RWPE2 (cell line): ENCODE results near the gene FER1L5.
A peak's percentile ranks its signal among the peaks of the same experiment; 100 is the strongest.

Experiments used
- ATAC-seq: fragments of 200-7000 bp; cut with Tn5 transposase; 3 replicates; pipeline ENCODE4 v1.9.1; 2021; ENCODE audit warnings: low read depth
- DNase-seq: peaks from one replicate; pipeline ENCODE4 v3.0.0-alpha.2; 2020; ENCODE audit warnings: low spot score
- H3K27ac ChIP-seq: fragments of 450-650 bp; 2 replicates; pipeline ENCODE4 v1.5.1; 2017; ENCODE audit warnings: mild to moderate bottlenecking; ENCODE audit not compliant: poor library complexity, severe bottlenecking
- H3K27me3 ChIP-seq: fragments of 250-450 bp; sonication (Bioruptor Pico); 2 replicates; pipeline ENCODE4 v1.5.1; 2021; ENCODE audit warnings: mild to moderate bottlenecking, moderate library complexity; ENCODE audit not compliant: insufficient read depth, poor library complexity, severe bottlenecking
- H3K36me3 ChIP-seq: fragments of 250-450 bp; sonication (Bioruptor Pico); 2 replicates; pipeline ENCODE4 v1.5.1; 2020; ENCODE audit warnings: low read depth, mild to moderate bottlenecking, moderate library complexity
- H3K4me1 ChIP-seq: fragments of 250-450 bp; sonication (Bioruptor Pico); 2 replicates; pipeline ENCODE4 v1.5.1; 2021; ENCODE audit warnings: mild to moderate bottlenecking, moderate library complexity; ENCODE audit not compliant: insufficient read depth, poor library complexity, severe bottlenecking
- H3K4me3 ChIP-seq: fragments of 250-450 bp; sonication (Bioruptor Pico); 2 replicates; pipeline ENCODE4 v1.5.1; 2021; ENCODE audit warnings: mild to moderate bottlenecking, moderate library complexity; ENCODE audit not compliant: severe bottlenecking
- H3K9me3 ChIP-seq: fragments of 250-450 bp; sonication (Bioruptor Pico); 2 replicates; pipeline ENCODE4 v1.5.1; 2021; ENCODE audit warnings: mild to moderate bottlenecking, moderate library complexity; ENCODE audit not compliant: severe bottlenecking
- CTCF ChIP-seq: fragments of 450-650 bp; IDR thresholded peaks from one replicate; pipeline ENCODE4 v1.5.1; 2017; ENCODE audit warnings: mild to moderate bottlenecking, moderate library complexity; ENCODE audit not compliant: poor library complexity, severe bottlenecking

FER1L5 gene

GRCh38 chr2:96737831-96738230, 95.3 kb downstream of the FER1L5 start:
- Histone ChIP-seq H3K36me3 (peaks cover 43% of the 10 kb centered on the region), H3K9me3 (no peaks in the 10 kb centered on the region), H3K27ac (peak overlapping the region; percentile 12), H3K4me1 (peaks cover 11% of the 10 kb centered on the region), H3K27me3 (no peaks in the 10 kb centered on the region), H3K4me3 (no peak overlapping the region)
- no peak for TF ChIP-seq CTCF
- ATAC-seq = no peak; the same call in 2 of the 3 replicates
- DNase-seq = no peak

- Histone ChIP-seq H3K36me3 (peaks cover 30% of the 10 kb centered on the region), H3K4me1 (peaks cover 11% of the 10 kb centered on the region), H3K9me3 (no peaks in the 10 kb centered on the region), H3K27me3 (no peaks in the 10 kb centered on the region), H3K4me3 (peak overlapping the region; percentile 80), H3K27ac (peak overlapping the region; percentile 8)
- no peak for ATAC-seq
- no peak for TF ChIP-seq CTCF
- DNase-seq = no peak
Measured at GRCh38 chr2:96739076-96739632, 96.6 kb downstream of the FER1L5 start.

- Histone ChIP-seq H3K36me3 (peaks cover 23% of the 10 kb centered on the region), H3K4me1 (peaks cover 11% of the 10 kb centered on the region), H3K27me3 (no peaks in the 10 kb centered on the region), H3K4me3 (peak within 1 kb of the TSS; percentile 80), H3K27ac (peak within 1 kb of the TSS; percentile 8), H3K9me3 (no peaks in the 10 kb centered on the region)
- peak; percentile 97 for DNase-seq
- peak; percentile 8 for TF ChIP-seq CTCF
- ATAC-seq = peak; percentile 99
Measured at GRCh38 chr2:96739633-96740428, 97.3 kb downstream of the FER1L5 start, which contains the start of gene LMAN2L. LMAN2L (minus strand) TSS chr2:96740064; CDS start chr2:96740040, 24 bp downstream.

- ATAC-seq (no peak), DNase-seq (no peak)
Measured at GRCh38 chr2:96747061-96747617, 104.6 kb downstream of the FER1L5 start.

More at GRCh38 chr2:96747061-96747617, 104.6 kb downstream of the FER1L5 start:
- no peak overlapping the region for H3K27ac ChIP-seq
- no peaks in the 10 kb centered on the region for H3K4me1 ChIP-seq
- no peaks in the 10 kb centered on the region for H3K36me3 ChIP-seq
- H3K9me3 ChIP-seq = no peaks in the 10 kb centered on the region
- no peak for TF ChIP-seq CTCF
- H3K27me3 ChIP-seq = no peaks in the 10 kb centered on the region
- no peak overlapping the region for H3K4me3 ChIP-seq
